Uterus (tissue), 2 donors: ENCODE measurements around the gene NXPH2.

ENCODE experiments used
- POLR2A ChIP-seq, 2 donors: fragments of 450-650 bp; IDR thresholded peaks; one replicate each; pipeline ENCODE4 v1.6.1; 2016; ENCODE audit warnings: antibody characterized with exemption in 2 of 2, mild to moderate bottlenecking in 1 of 2, moderate library complexity in 1 of 2
- TF ChIP-seq, protein P1 (sequence below), 4 experiments: fragments of 200-600 bp in 2 of 4; fragments of 450-650 bp in 2 of 4; sonication (generic) in 2 of 4; IDR thresholded peaks; one replicate each; pipeline ENCODE4 v1.5.1; 2016 to 2019; ENCODE audit warnings: antibody characterized with exemption in 4 of 4, mild to moderate bottlenecking in 2 of 4, moderate library complexity in 1 of 4

DNA sequence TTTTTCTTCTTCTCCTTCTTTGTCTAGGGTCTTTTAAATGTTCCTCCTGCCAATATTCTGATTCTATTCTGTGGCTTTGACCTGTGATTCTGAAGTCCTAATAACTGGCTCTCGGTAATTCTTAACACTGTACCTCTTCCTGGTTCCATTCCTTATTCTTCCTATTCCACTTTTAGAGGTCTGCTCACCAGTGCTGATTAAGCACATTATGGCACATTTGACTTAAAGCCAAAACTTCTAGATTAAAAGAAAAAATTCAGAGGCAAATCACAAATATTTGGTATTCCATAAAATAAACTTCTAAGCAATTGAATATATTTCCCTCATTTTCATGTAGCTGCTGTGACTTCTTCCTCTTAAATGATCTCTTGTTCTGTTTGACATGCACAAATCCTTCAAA is 47.5 kb downstream of the NXPH2 start:
- TF ChIP-seq, protein P1, sequence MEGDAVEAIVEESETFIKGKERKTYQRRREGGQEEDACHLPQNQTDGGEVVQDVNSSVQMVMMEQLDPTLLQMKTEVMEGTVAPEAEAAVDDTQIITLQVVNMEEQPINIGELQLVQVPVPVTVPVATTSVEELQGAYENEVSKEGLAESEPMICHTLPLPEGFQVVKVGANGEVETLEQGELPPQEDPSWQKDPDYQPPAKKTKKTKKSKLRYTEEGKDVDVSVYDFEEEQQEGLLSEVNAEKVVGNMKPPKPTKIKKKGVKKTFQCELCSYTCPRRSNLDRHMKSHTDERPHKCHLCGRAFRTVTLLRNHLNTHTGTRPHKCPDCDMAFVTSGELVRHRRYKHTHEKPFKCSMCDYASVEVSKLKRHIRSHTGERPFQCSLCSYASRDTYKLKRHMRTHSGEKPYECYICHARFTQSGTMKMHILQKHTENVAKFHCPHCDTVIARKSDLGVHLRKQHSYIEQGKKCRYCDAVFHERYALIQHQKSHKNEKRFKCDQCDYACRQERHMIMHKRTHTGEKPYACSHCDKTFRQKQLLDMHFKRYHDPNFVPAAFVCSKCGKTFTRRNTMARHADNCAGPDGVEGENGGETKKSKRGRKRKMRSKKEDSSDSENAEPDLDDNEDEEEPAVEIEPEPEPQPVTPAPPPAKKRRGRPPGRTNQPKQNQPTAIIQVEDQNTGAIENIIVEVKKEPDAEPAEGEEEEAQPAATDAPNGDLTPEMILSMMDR (IDR thresholded peaks at IDR 0.05), result no peak
- no peak for TF ChIP-seq POLR2A (IDR thresholded peaks at IDR 0.05)
